Non-pigmented ciliary epithelial cell (primary cell): ENCODE results near the gene AKR1C4.
"Not testable (repeated sequence)": the region's sequence is repeated elsewhere in the genome, so short reads cannot be mapped to it uniquely, and the experiment has no call there.

Experiments
- DNase-seq: peaks from one replicate; pipeline ENCODE4 v3.0.0-alpha.2; 2010; ENCODE audit warnings: low read depth

AKR1C4 gene

GRCh38 chr10:5196702-5197113, at the start of gene AKR1C4:
Gene AKR1C4, plus strand, starts transcription at chr10:5196837. Its CDS starts 31 bp downstream, at chr10:5196868.
- DNase-seq: no peak

GRCh38 chr10:5146920-5147254, 49.8 kb upstream of the AKR1C4 start:
- DNase-seq: no peak

- no peak for DNase-seq
These were observed 49.2 kb upstream of the AKR1C4 start for GRCh38 chr10:5147255-5147980.

- no peak for DNase-seq
These were observed 48.5 kb upstream of the AKR1C4 start for GRCh38 chr10:5147981-5148677.

- no peak for DNase-seq
These were observed 48.0 kb upstream of the AKR1C4 start for GRCh38 chr10:5148678-5149032.

GRCh38 chr10:5151076-5151475, 45.6 kb upstream of the AKR1C4 start:
- no peak for DNase-seq

GRCh38 chr10:5155951-5156350, 40.7 kb upstream of the AKR1C4 start:
- no peak for DNase-seq

- no peak for DNase-seq
These were observed 39.1 kb upstream of the AKR1C4 start for GRCh38 chr10:5157501-5157900.

- DNase-seq: no peak
These were observed 37.5 kb upstream of the AKR1C4 start for GRCh38 chr10:5159126-5159525.

GRCh38 chr10:5163487-5163886, 33.1 kb upstream of the AKR1C4 start:
- DNase-seq: no peak

GRCh38 chr10:5165738-5166137, 30.9 kb upstream of the AKR1C4 start:
- no peak for DNase-seq

- no peak for DNase-seq
These were observed 27.7 kb upstream of the AKR1C4 start for GRCh38 chr10:5168897-5169420.

GRCh38 chr10:5175581-5175980, 21.1 kb upstream of the AKR1C4 start:
- DNase-seq: not testable (repeated sequence)

- DNase-seq: not testable (repeated sequence)
These were observed 16.1 kb upstream of the AKR1C4 start for GRCh38 chr10:5180503-5180902.

- no peak for DNase-seq
These were observed 12.7 kb upstream of the AKR1C4 start for GRCh38 chr10:5183923-5184322.

- no peak for DNase-seq
These were observed 11.5 kb upstream of the AKR1C4 start, which contains the start of gene AKR1C8 for GRCh38 chr10:5184987-5185775. Gene AKR1C8, minus strand, starts transcription at chr10:5185150. Its CDS starts 46 bp downstream, at chr10:5185104.

GRCh38 chr10:5187867-5188266, 8.8 kb upstream of the AKR1C4 start:
- DNase-seq: no peak

- DNase-seq: no peak
These were observed 8.3 kb upstream of the AKR1C4 start for GRCh38 chr10:5188358-5188757.

- DNase-seq: no peak
These were observed 2.2 kb upstream of the AKR1C4 start for GRCh38 chr10:5194431-5194830.

- no peak for DNase-seq
These were observed 786 bp upstream of the AKR1C4 start for GRCh38 chr10:5195727-5196374.

- no peak for DNase-seq
These were observed 1.7 kb downstream of the AKR1C4 start for GRCh38 chr10:5198386-5198785.

GRCh38 chr10:5199398-5199797, 2.8 kb downstream of the AKR1C4 start:
- no peak for DNase-seq
